Vagina (tissue), 2 donors: ENCODE results near the gene ITGB4. TPM values are rescaled to one million over a fixed set of nuclear protein-coding genes. Genes with fewer than 3 reads are reported as not detected.
"Not testable (repeated sequence)": the region's sequence is repeated elsewhere in the genome, so short reads cannot be mapped to it uniquely, and the experiment has no call there.

Source experiments
- DNase-seq, 2 donors: peaks; one replicate each; pipeline ENCODE4 v3.0.0-alpha.2; 2017; ENCODE audit errors: extremely low spot score in 2 of 2
- H3K27ac ChIP-seq: fragments of 200-600 bp; sonication (generic); one replicate; pipeline ENCODE4 v1.5.1; 2019
- H3K27me3 ChIP-seq: fragments of 200-600 bp; sonication (generic); one replicate; pipeline ENCODE4 v1.5.1; 2019
- H3K36me3 ChIP-seq, 2 donors: fragments of 200-600 bp; sonication (generic); one replicate each; pipeline ENCODE4 v1.5.1; 2017 to 2019
- H3K4me1 ChIP-seq: fragments of 200-600 bp; sonication (generic); one replicate; pipeline ENCODE4 v1.5.1; 2019
- H3K4me3 ChIP-seq, 2 donors: fragments of 200-600 bp; sonication (generic); 1 replicate in 1 of 2; 2 replicates in 1 of 2; pipeline ENCODE4 v1.5.1; 2016 to 2019
- H3K9me3 ChIP-seq: fragments of 200-600 bp; sonication (generic); one replicate; pipeline ENCODE4 v1.5.1; 2019
- CTCF ChIP-seq, 3 experiments: fragments of 450-650 bp in 2 of 3; fragments of 200-600 bp in 1 of 3; sonication (generic) in 1 of 3; IDR thresholded peaks; one replicate each; pipeline ENCODE4 v1.5.1; 2017 to 2019; ENCODE audit warnings: antibody characterized with exemption in 3 of 3, mild to moderate bottlenecking in 2 of 3, moderate library complexity in 2 of 3
- POLR2A ChIP-seq, 2 donors: fragments of 450-650 bp; IDR thresholded peaks; one replicate each; pipeline ENCODE4 v1.6.1; 2017; ENCODE audit warnings: antibody characterized with exemption in 2 of 2, mild to moderate bottlenecking in 2 of 2, moderate library complexity in 2 of 2
- POLR2AphosphoS5 ChIP-seq, 2 donors: sonication (generic); formaldehyde crosslinking; IDR thresholded peaks; one replicate each; pipeline ENCODE4 v1.9.0; 2017; ENCODE audit warnings: antibody characterized with exemption in 2 of 2, mild to moderate bottlenecking in 2 of 2, low read depth in 1 of 2; ENCODE audit not compliant: insufficient read depth in 1 of 2
- intact Hi-C: fragments of 100-400 bp; cut with DNase I; formaldehyde crosslinking; loops from one replicate; pipeline ENCODE4 v1.15.1; 2023
- total RNA-seq: library from RNA; depleted of rRNA; stranded (reverse); fragments of >200 nt; gene quantifications from one replicate; pipeline ENCODE4 v1.2.3, GENCODE V29; 2016

Gene ITGB4
- total RNA-seq, 1 donor from 2014 or later = 169 TPM

- Histone ChIP-seq H3K4me3 (peak overlapping the region; percentile 77 to 93), H3K27ac (peak overlapping the region; percentile 99), H3K9me3 (no peaks in the 10 kb centered on the region), H3K4me1 (peaks cover 53% of the 10 kb centered on the region), H3K27me3 (no peaks in the 10 kb centered on the region), H3K36me3 (peaks cover 0 to 34% of the 10 kb centered on the region in 2 donors)
- no peak for TF ChIP-seq CTCF (IDR thresholded peaks at IDR 0.05)
- no peak for TF ChIP-seq POLR2AphosphoS5 (IDR thresholded peaks at IDR 0.05; ENCODE audit: insufficient read depth in 1 of 2, low read depth in 1 of 2)
- no peak for TF ChIP-seq POLR2A (IDR thresholded peaks at IDR 0.05)
- DNase-seq = no peak
- intact Hi-C loops = loop anchor here (5.0 kb wide), 1 partner anchor 71 kb away; no protein-coding TSS in a partner anchor
Observed at GRCh38 chr17:75776386-75777295, 55.4 kb downstream of the ITGB4 start.

- peaks cover 55% of the 10 kb centered on the region for H3K4me1 ChIP-seq
- DNase-seq = no peak
- peak overlapping the region; percentile 99 for H3K27ac ChIP-seq
- TF ChIP-seq POLR2AphosphoS5 (IDR thresholded peaks at IDR 0.05; ENCODE audit: insufficient read depth in 1 of 2, low read depth in 1 of 2) (no peak), CTCF (IDR thresholded peaks at IDR 0.05) (no peak), POLR2A (IDR thresholded peaks at IDR 0.05) (no peak)
- H3K4me3 ChIP-seq = peak overlapping the region; percentile 77 to 93
- no peaks in the 10 kb centered on the region for H3K9me3 ChIP-seq
- H3K36me3 ChIP-seq = peaks cover 0 to 34% of the 10 kb centered on the region in 2 donors
- no peaks in the 10 kb centered on the region for H3K27me3 ChIP-seq
- intact Hi-C loops = loop anchor here (5.0 kb wide), 1 partner anchor 70 kb away; no protein-coding TSS in a partner anchor
Observed at GRCh38 chr17:75777296-75777922, 56.1 kb downstream of the ITGB4 start.

- peak overlapping the region; percentile 99 for H3K27ac ChIP-seq
- peak overlapping the region; percentile 77 to 93 for H3K4me3 ChIP-seq
- DNase-seq, H3K27me3 ChIP-seq, H3K9me3 ChIP-seq: not testable (repeated sequence)
- intact Hi-C loops = loop anchor here (5.0 kb wide), 1 partner anchor 69 kb away; no protein-coding TSS in a partner anchor
- peaks cover 63% of the 10 kb centered on the region for H3K4me1 ChIP-seq
- H3K36me3 ChIP-seq = peaks cover 0 to 34% of the 10 kb centered on the region in 2 donors
Observed at GRCh38 chr17:75778066-75778860, 57.0 kb downstream of the ITGB4 start.

DNA sequence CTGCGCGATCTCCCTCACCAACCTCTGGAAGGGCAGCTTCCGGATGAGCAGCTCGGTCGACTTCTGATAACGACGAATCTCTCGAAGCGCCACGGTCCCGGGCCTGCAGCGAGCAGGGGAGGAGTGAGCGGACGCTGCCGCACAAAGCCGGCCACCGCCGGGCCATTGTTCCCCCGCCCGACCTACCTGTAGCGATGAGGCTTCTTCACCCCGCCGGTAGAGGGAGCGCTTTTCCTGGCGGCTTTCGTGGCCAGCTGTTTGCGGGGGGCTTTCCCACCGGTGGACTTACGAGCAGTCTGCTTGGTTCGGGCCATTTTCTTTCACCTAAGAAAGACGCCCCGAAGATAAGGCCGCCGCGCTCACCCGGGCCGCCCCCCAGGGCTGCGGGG lies 57.6 kb downstream of the ITGB4 start:
- Histone ChIP-seq H3K36me3 (peaks cover 0 to 34% of the 10 kb centered on the region in 2 donors), H3K4me3 (peak overlapping the region; percentile 77 to 93), H3K9me3 (no peaks in the 10 kb centered on the region), H3K27me3 (no peaks in the 10 kb centered on the region), H3K4me1 (peaks cover 69% of the 10 kb centered on the region), H3K27ac (peak overlapping the region; percentile 99)
- intact Hi-C loops = loop anchor here (5.0 kb wide), 1 partner anchor 68 kb away; no protein-coding TSS in a partner anchor
- no peak for DNase-seq
- peak in 2 of 3 experiments; percentile 26 to 35 for TF ChIP-seq CTCF (IDR thresholded peaks at IDR 0.05)
- TF ChIP-seq POLR2A (IDR thresholded peaks at IDR 0.05) = no peak
- no peak for TF ChIP-seq POLR2AphosphoS5 (IDR thresholded peaks at IDR 0.05; ENCODE audit: insufficient read depth in 1 of 2, low read depth in 1 of 2)
